ENCODE measurements around the gene LYZL1. TPM values are rescaled to one million over a fixed set of nuclear protein-coding genes. Genes with fewer than 3 reads are reported as not detected.

Gene LYZL1
- total RNA-seq, 2 experiments from 2014 or later, result not detected

DNA sequence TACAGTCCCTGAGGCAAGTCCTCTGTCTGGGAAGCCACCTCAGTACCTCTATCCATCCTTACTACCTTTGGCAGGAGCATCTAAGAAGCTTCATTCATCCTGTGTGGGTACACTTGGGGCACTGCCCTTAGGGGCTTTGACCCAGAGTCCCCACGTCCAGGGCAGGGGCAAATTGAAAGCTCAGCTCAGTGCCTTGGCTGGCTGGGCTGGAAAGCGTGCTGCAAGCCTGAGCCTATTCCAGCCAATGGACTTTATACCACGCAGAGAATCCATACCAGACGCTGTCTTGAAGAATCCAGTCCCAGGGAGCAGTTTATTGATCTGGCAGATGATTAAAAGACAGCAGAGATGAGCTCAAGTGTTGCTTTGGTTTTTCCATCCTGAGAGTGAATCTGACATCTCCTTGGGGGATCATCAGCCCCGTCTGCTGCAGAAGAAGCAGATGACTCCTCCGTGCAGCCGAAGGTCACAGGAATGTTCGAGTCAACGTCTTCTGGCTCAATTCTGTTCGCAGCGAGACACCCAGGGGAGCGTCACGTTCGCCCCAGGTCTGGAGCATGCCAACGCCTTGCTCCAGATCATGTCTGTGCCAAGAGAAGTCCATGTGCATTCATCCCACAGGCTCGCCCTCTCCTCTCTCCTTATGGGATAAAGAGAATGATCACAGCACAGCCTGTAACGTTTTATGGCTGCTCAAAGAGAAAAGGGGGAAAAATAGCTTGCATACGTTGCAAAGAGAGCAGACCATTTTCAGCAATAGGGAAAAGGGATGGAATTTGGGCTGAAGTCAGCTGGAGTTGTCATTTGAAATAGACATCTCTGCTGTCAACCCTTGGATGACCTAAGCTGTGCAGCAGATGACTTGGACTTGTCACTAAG lies 35.8 kb upstream of the LYZL1 start:
- no peak overlapping the region for H3K27ac Mint-ChIP-seq
- CTCF ChIA-PET, result no interaction called here
- peaks cover 32% of the 10 kb centered on the region for H3K27me3 Mint-ChIP-seq (ENCODE audit: low read depth)
- no peaks in the 10 kb centered on the region for H3K36me3 Mint-ChIP-seq (ENCODE audit: low read depth)
- intact Hi-C loops (cut with micrococcal nuclease), result no loop called here
- DNase-seq, result no peak
- H3K4me3 Mint-ChIP-seq, result no peak overlapping the region
- H3K9me3 Mint-ChIP-seq, result no peaks in the 10 kb centered on the region
- H3K4me1 Mint-ChIP-seq (ENCODE audit: low read depth), result no peaks in the 10 kb centered on the region

DNA sequence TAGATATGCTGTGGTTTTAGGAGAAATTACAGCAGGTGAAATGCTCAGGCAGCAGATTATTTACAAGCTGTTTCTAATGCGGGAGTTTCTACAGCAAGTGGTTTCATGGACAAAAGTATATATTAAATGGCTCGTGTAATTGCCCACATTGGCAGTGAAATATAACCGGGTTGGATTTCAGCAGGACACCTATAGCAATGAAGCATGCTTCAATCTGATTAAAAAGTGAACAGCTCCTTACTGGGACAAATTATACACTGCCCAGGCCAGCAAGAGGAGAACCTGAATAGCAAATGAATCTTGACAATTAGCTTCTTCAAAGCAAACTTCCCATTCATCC lies 35.2 kb upstream of the LYZL1 start:
- H3K27ac Mint-ChIP-seq, result no peak overlapping the region
- intact Hi-C loops (cut with micrococcal nuclease), result no loop called here
- no peaks in the 10 kb centered on the region for H3K4me1 Mint-ChIP-seq (ENCODE audit: low read depth)
- no peak overlapping the region for H3K4me3 Mint-ChIP-seq
- DNase-seq, result no peak
- CTCF ChIA-PET, result no interaction called here
- H3K9me3 Mint-ChIP-seq, result no peaks in the 10 kb centered on the region
- peaks cover 32% of the 10 kb centered on the region for H3K27me3 Mint-ChIP-seq (ENCODE audit: low read depth)
- no peaks in the 10 kb centered on the region for H3K36me3 Mint-ChIP-seq (ENCODE audit: low read depth)

- Mint-ChIP-seq H3K27ac (no peak overlapping the region), H3K9me3 (no peaks in the 10 kb centered on the region), H3K27me3 (ENCODE audit: low read depth) (peaks cover 32% of the 10 kb centered on the region), H3K4me3 (no peak overlapping the region), H3K36me3 (ENCODE audit: low read depth) (no peaks in the 10 kb centered on the region), H3K4me1 (ENCODE audit: low read depth) (no peaks in the 10 kb centered on the region)
- no peak for DNase-seq
- intact Hi-C loops (cut with micrococcal nuclease), result no loop called here
- CTCF ChIA-PET, result no interaction called here
Observed at GRCh38 chr10:29254123-29255046, 34.5 kb upstream of the LYZL1 start.

DNA sequence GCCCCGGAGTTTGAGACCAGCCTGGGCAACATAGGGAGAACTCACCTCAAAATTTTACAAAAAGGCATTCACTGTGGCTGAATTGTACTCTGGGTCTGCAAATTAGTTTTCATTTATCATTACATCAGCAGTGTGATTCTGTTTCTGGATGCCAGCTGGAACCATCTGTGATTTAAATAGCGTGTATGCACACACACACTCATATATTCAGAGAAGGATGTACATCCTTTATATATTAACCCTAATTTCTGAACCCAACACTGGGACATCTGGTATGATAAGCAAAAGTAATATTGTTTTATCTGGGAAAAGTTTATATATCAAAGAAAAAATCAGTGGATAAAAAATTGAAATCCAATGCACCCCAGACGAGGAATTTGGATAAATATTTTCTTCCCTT lies 33.8 kb upstream of the LYZL1 start:
- Mint-ChIP-seq H3K9me3 (no peaks in the 10 kb centered on the region), H3K27ac (no peak overlapping the region), H3K27me3 (ENCODE audit: low read depth) (peaks cover 27% of the 10 kb centered on the region), H3K36me3 (ENCODE audit: low read depth) (no peaks in the 10 kb centered on the region), H3K4me3 (no peak overlapping the region), H3K4me1 (ENCODE audit: low read depth) (no peaks in the 10 kb centered on the region)
- intact Hi-C loops (cut with micrococcal nuclease), result no loop called here
- CTCF ChIA-PET, result no interaction called here
- no peak for DNase-seq

DNA sequence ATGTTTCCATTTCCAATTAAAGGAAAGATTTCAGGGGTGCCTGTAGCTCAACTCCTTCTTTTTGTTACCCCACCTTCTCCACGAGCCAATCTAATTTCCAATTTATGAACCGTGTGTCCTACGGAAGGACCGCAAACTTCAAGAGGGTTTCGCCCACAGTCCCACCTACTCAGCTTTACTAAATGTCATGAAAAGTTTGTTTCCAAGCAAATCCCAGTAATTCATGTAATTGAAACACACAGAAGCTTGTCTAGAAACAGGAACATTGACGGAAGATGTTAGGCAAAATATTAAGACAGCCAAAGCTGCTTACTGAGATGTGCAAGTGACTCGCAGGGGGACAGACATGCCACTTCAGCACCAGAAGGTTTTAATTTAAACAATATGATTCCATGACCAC lies 32.9 kb upstream of the LYZL1 start:
- Mint-ChIP-seq H3K27me3 (ENCODE audit: low read depth) (peaks cover 20% of the 10 kb centered on the region), H3K36me3 (ENCODE audit: low read depth) (no peaks in the 10 kb centered on the region), H3K4me3 (no peak overlapping the region), H3K4me1 (ENCODE audit: low read depth) (no peaks in the 10 kb centered on the region), H3K9me3 (no peaks in the 10 kb centered on the region), H3K27ac (no peak overlapping the region)
- CTCF ChIA-PET, result no interaction called here
- intact Hi-C loops (cut with micrococcal nuclease), result no loop called here
- no peak for DNase-seq

- no peak for DNase-seq
- H3K4me3 Mint-ChIP-seq, result no peak overlapping the region
- no peaks in the 10 kb centered on the region for H3K4me1 Mint-ChIP-seq (ENCODE audit: low read depth)
- H3K27ac Mint-ChIP-seq, result no peak overlapping the region
- intact Hi-C loops (cut with micrococcal nuclease), result no loop called here
- CTCF ChIA-PET, result no interaction called here
- H3K27me3 Mint-ChIP-seq (ENCODE audit: low read depth), result peaks cover 20% of the 10 kb centered on the region
- no peaks in the 10 kb centered on the region for H3K9me3 Mint-ChIP-seq
- H3K36me3 Mint-ChIP-seq (ENCODE audit: low read depth), result no peaks in the 10 kb centered on the region
Observed at GRCh38 chr10:29256586-29256985, 32.3 kb upstream of the LYZL1 start.

GRCh38 chr10:29257106-29257783 lies 31.6 kb upstream of the LYZL1 start:
- Mint-ChIP-seq H3K9me3 (no peaks in the 10 kb centered on the region), H3K27ac (no peak overlapping the region), H3K4me1 (ENCODE audit: low read depth) (no peaks in the 10 kb centered on the region), H3K4me3 (no peak overlapping the region), H3K36me3 (ENCODE audit: low read depth) (no peaks in the 10 kb centered on the region), H3K27me3 (ENCODE audit: low read depth) (peaks cover 22% of the 10 kb centered on the region)
- intact Hi-C loops (cut with micrococcal nuclease), result no loop called here
- DNase-seq, result no peak
- CTCF ChIA-PET, result no interaction called here

- H3K27ac Mint-ChIP-seq, result no peak overlapping the region
- no peak for DNase-seq
- intact Hi-C loops (cut with micrococcal nuclease), result no loop called here
- H3K4me1 Mint-ChIP-seq (ENCODE audit: low read depth), result no peaks in the 10 kb centered on the region
- H3K27me3 Mint-ChIP-seq (ENCODE audit: low read depth), result peaks cover 24% of the 10 kb centered on the region
- H3K9me3 Mint-ChIP-seq, result no peaks in the 10 kb centered on the region
- no peaks in the 10 kb centered on the region for H3K36me3 Mint-ChIP-seq (ENCODE audit: low read depth)
- CTCF ChIA-PET, result interaction anchor here (0.6 kb wide), 2 partner anchors 633 to 1576 kb away, joined by 3 read pairs; no protein-coding TSS in a partner anchor
- no peak overlapping the region for H3K4me3 Mint-ChIP-seq
Observed at GRCh38 chr10:29257784-29258135, 31.1 kb upstream of the LYZL1 start.

DNA sequence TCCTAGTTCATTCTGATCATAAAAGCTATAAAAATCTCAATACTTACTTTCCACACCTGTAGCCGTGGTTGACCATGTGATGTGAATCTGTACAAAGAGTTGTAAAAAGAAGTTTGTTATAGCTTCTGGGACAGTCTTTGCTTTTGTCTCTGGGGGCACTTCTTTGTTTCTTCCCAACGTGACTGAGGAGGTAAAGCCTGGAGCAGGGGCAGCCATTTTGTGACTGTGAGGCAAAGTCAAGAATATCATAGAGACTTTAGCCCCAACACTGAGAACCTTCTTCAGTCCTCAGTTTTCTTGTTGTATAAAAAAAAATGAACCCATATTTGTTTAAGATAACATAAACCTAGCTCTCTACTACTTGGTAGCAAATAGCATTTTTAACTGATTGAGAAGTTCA lies 29.4 kb upstream of the LYZL1 start:
- H3K27ac Mint-ChIP-seq, result no peak overlapping the region
- no peaks in the 10 kb centered on the region for H3K9me3 Mint-ChIP-seq
- CTCF ChIA-PET, result interaction anchor here (0.6 kb wide), 1 partner anchor 671 kb away, joined by 3 read pairs; no protein-coding TSS in a partner anchor
- intact Hi-C loops (cut with micrococcal nuclease), result no loop called here
- H3K36me3 Mint-ChIP-seq (ENCODE audit: low read depth), result no peaks in the 10 kb centered on the region
- no peak overlapping the region for H3K4me3 Mint-ChIP-seq
- peaks cover 20% of the 10 kb centered on the region for H3K27me3 Mint-ChIP-seq (ENCODE audit: low read depth)
- H3K4me1 Mint-ChIP-seq (ENCODE audit: low read depth), result no peaks in the 10 kb centered on the region
- no peak for DNase-seq

GRCh38 chr10:29263506-29263905 lies 25.4 kb upstream of the LYZL1 start:
- CTCF ChIA-PET, result no interaction called here
- no peaks in the 10 kb centered on the region for H3K9me3 Mint-ChIP-seq
- H3K4me3 Mint-ChIP-seq, result no peak overlapping the region
- DNase-seq, result no peak
- peaks cover 10% of the 10 kb centered on the region for H3K27me3 Mint-ChIP-seq (ENCODE audit: low read depth)
- no peaks in the 10 kb centered on the region for H3K4me1 Mint-ChIP-seq (ENCODE audit: low read depth)
- H3K27ac Mint-ChIP-seq, result no peak overlapping the region
- intact Hi-C loops (cut with micrococcal nuclease), result no loop called here
- no peaks in the 10 kb centered on the region for H3K36me3 Mint-ChIP-seq (ENCODE audit: low read depth)

DNA sequence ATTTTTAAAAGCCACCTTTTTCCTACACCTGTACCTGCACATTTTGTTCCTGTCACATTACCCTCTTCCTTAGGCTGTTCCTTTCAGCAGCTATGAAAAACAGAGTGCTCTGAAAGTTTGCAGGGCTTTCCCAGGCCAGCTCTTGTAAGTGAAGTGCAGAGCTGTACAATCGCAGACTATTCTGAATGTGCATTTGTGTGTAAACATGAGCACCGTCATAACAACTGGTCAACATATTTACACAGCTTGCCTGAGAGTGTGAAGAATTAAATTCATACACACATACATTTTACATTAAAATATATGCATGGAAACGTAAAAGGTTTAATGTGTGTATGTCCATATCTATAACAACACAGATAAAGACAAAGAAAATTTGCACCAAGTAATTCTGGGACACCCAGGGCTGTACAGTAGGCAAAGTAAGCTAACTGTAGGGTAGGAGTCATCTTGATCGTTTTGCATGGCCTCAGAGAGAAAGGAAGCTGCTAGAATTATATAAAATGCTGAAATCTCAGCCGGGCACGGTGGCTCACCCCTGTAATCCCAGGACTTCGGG lies 23.6 kb upstream of the LYZL1 start:
- CTCF ChIA-PET, result interaction anchor here (0.6 kb wide), 1 partner anchor 49 kb away, joined by 3 read pairs; no protein-coding TSS in a partner anchor
- H3K4me1 Mint-ChIP-seq (ENCODE audit: low read depth), result no peaks in the 10 kb centered on the region
- no peaks in the 10 kb centered on the region for H3K9me3 Mint-ChIP-seq
- peaks cover 10% of the 10 kb centered on the region for H3K27me3 Mint-ChIP-seq (ENCODE audit: low read depth)
- H3K36me3 Mint-ChIP-seq (ENCODE audit: low read depth), result no peaks in the 10 kb centered on the region
- intact Hi-C loops (cut with micrococcal nuclease), result no loop called here
- H3K27ac Mint-ChIP-seq, result no peak overlapping the region
- H3K4me3 Mint-ChIP-seq, result no peak overlapping the region
- no peak for DNase-seq

DNA sequence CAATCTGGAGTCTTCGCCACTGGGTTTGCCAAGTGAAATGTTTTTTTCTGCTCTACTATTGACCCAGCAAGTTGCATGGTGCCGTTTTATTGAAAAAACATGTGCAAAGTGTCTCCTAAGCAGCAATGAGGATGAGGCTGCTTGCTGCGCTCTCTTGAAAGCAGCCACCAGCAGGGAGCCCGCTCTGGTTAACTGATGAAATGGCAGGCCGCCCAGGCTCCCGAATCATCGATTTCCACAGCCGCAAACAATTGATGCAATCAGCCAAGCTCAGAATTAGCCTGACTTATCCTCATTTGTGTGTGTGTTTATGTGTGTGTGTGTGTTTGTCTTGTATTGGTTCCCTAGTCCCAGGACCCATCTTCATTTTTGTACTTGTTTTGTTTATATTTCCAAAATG lies 22.2 kb upstream of the LYZL1 start:
- H3K27ac Mint-ChIP-seq, result no peak overlapping the region
- no peaks in the 10 kb centered on the region for H3K36me3 Mint-ChIP-seq (ENCODE audit: low read depth)
- H3K4me3 Mint-ChIP-seq, result no peak overlapping the region
- CTCF ChIA-PET, result no interaction called here
- intact Hi-C loops (cut with micrococcal nuclease), result no loop called here
- no peaks in the 10 kb centered on the region for H3K4me1 Mint-ChIP-seq (ENCODE audit: low read depth)
- H3K9me3 Mint-ChIP-seq, result no peaks in the 10 kb centered on the region
- H3K27me3 Mint-ChIP-seq (ENCODE audit: low read depth), result peaks cover 10% of the 10 kb centered on the region
- no peak for DNase-seq

All from activated naive CD4-positive, alpha-beta T cell treated with anti-CD3 and anti-CD28 coated beads for 36 hours (primary cell).